Stimulated activated CD4-positive, alpha-beta T cell treated with anti-CD3 and anti-CD28 coated beads, Interleukin-2, amount 100 ng/mL, for 24 hours (primary cell): Measurements from ENCODE around the gene GLB1L.
"Not testable (repeated sequence)": the region's sequence is repeated elsewhere in the genome, so short reads cannot be mapped to it uniquely, and the experiment has no call there.

Experiments
- DNase-seq, 2 donors: peaks; one replicate each; pipeline ENCODE4 v3.0.0-alpha.2; 2020

Gene GLB1L

DNA sequence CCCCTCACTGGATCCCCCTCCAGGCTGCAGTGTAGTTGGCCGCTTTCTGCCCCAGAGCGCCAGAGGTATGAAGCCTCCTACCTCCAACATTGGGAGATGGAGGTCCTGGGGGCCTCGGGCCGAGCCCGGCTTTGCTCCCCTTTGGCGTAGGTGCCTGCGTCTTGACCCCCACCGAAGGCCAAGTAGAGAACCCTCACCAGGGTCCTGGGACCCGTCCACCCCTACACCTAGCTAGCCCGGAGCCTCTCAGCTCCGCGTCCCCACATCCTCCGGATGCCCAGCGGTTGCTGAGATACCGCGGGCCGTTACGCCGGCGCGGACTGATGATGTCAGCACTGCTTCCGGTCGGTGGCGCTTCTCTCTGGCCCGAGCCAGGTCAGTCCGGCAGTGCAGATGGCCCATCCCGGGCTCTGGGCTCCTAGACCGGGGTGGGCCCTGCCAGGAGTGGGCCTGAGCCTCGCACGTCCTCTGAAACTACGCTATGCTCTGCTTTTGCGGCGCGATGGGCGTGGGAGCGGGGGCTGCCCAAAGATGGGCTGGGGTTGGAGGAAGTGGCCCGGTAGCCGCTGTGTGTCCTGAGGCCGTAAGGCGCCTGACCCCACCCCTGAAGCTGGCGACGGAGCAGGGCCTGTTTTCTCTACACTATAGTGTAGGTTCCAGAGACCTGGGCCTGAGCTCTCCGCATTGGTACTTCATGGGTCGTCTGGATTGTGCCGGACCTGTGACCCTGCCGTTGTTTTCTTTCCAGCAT lies at the start of gene GLB1L, which contains the start of gene STK16:
Gene GLB1L (minus strand): TSS at position 297 of the 751 bp plus-strand sequence. CDS start 1,871 bp downstream, outside the sequence.
Gene STK16 (plus strand): TSS at position 332 of the 751 bp plus-strand sequence. CDS start 521 bp downstream, outside the sequence.
- peak; percentile 91 to 94 for DNase-seq

DNA sequence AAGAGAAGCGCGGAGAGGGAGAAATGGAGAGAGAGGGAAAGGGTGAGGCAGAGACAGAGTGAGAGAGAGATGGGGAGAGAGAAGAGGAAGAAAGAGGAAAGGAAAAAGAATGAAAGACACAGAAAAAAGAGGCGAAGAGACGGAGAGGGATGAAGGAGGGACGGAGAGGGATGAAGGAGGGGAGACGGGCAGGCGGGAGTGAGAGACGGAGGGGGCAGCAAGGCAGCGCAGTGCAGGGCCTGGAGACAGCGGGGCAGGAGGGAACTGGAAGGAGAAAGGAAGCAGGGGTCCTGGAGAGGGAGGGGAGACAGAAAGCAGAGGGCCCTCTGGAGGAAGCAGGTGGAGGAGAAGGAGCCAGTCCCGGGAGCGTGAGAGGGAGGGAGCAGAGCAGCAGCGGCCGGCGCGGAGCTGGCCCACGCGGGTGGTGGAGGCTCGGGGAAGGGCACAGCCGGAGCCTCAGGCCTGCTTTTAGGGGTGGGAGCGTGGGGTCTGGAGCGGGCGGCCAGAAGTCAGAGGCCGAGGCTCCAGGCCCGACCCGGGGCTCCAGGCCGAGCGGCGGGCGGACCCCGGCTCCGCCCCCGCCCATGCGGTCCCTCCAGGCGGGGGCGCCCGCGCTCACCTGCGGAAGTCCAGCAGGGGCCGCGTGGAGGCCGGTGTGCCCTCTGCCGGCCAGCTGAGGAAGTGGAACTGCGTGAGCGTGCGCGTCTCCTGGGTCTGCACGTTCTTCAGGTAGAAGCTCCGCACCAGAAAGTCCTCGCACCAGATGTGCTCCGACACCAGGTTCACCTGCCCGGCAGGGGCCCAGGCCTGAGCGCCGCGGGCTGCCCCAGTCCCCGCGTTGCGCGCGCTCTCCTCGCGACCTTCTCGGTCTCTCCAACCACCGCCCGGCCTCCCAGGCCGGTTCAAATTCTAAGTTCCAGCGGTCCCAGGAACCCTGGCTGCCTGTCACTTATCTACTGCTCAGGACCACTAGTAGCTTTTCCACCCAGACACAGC lies 49.4 kb upstream of the GLB1L start:
- peak; percentile 90 to 92 for DNase-seq

DNA sequence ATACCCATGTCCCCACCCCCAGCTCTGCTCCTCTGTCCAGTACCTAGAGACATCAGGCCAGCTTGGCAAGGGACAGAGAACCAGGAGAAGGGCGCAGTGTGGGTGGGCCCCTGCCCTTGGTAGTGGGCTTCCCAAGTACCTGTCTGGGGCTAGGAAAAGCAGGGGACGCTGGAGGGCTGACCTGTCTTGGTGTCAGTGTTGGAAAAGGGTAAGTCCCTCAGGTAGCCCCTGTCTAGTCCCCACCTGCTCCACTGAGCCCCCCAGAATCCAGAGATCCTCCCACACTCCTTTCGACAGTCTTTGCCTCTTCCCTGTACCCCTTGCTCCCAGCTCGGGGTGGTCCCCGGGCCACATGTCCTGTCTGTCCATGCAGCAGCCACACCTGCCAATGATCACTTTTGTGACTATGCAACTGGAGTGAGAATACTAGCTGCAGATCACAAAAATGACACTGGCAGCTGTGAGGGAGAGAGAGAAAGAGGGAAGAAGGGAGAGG lies 48.5 kb upstream of the GLB1L start:
- no peak for DNase-seq

DNA sequence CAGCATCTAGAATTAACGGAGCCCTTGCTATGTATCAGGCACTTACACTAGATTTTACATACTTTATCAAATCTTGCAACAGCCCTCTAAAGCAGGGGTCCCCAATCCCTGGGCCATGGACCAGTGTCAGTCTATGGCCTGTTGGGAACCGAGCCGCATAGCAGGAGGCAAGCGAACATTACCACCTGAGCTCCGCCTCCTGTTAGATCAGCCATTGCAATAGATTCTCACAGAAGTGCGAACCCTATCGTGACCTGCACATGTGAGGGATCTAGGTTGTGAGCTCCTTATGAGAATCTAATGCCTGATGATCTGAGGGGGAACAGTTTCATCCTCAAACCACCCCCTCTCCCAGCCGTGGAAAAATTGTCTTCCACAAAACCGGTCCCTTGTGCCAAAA lies 47.4 kb upstream of the GLB1L start:
- no peak for DNase-seq

DNA sequence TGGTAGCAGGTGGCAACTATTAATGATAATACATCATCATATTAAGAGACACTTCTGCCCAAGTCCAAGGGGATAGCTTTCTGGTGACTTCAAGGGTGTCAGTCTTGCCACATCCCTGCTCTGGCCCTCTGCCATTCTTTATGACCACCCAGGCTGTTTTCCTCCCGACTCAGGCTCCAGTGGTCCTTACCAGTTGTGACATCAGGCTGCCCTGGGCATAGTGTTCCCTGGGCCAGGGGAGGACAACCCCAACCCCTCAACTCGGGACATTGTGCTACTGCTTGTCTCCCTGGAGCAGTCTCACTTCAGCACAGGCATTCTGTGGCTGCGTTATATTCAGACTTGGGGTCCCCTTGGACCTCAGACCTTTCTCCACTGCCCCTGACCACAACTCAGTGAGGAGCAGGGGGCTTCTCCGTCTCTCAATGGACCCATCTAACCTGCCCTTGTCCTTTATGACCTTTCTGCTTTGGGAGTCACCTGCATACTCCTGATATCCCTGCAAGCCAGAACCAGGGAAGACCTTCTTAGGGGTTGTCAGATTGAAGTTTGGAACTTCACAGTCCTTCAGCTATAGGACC lies 46.8 kb upstream of the GLB1L start:
- no peak for DNase-seq

DNA sequence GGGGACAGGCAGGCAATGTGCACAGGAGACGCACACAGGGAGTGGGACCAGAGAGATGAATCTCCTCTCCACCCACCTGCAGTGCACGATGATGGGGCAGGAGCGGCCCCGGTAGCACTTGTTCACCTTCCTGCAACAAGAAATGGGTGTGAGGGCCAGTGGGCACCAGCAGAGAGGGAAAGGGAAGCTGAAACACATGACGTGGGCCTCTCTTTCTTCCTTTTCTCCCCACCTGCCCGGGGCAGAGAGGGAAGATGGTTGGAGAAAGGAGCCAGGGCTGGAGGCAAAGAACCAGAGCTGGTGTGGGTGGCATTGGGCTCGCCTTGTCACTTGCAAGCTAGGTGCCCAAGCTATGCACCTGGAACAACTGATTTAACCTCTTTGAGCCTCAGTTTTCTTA lies 46.1 kb upstream of the GLB1L start:
- no peak for DNase-seq

DNA sequence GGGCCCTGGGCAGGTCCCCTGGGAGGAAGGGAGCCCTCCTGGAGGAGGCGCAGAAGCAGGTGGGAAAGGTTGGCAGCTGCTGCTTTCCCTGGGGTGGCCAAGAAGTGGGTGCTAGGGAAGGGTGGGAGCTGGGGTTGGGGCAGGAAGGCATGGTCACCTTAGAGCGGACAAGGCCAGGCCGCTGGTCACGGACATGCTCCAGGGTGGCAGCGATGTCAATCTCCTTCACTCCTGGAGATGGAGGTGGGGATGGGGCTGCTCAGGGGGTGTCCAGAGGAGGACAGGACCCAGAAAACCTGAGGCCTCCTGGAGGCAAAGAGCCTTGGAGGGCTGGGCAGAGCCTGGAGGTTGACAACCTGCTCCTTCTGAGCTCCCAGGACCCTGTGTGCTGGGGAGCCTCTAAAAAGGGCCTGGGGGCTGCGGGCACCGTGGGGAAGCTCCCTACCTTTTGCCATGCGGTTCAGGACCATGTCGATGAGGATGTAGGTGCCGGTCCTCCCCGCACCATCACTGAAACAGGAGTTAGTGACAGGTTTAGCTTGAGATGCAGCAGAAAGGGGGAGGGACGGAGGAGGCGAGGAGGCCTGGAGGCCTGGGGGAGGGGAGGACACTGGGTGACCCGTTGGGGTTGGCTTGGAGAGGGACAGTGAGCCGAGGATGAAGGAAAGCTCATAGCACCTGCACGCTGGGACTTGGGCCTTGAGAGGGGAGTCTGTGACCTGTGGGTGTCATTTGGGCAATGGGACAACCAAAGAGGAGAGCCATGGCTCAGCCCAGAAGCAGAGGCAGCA lies 45.3 kb upstream of the GLB1L start:
- no peak for DNase-seq

DNA sequence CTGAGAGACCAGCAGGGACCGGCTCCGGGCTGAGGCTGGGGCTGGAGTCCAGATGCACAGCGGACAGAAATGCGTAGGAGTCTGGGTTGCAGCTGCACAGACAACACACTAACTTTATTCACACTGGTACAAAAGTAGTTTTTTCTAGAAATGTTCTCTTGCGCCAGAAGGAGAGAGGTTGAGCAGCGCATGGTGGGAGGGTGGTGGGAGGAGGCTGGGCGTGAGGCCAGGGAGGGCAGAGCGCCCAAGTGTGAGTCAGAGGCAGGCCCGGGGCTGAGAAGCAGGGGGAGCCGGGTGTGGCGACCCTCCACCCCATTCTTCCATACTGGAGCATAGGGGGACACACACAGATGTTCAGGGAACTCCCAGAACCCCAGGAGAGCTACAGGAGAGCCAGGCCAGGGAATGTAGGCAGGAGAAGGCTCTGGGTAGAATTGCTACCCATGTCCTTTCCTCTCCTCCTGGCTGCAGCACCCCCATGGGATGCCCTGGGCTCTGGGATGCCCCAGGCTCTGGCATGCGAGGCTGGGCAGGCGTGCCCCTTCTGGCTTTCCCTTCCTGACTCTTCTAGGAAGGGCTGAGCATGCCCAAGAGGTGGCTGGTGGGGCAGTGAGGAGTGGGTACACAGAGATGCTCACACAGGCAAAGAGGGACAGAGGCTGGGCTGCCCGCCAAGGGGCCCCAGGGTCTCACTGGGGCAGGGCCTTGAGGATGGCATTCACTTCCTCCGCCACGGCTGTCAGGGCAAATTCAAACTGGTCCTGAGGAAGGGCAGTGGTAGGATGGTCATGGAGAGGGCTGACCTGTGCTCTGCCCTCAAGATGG lies 44.5 kb upstream of the GLB1L start:
- no peak for DNase-seq

DNA sequence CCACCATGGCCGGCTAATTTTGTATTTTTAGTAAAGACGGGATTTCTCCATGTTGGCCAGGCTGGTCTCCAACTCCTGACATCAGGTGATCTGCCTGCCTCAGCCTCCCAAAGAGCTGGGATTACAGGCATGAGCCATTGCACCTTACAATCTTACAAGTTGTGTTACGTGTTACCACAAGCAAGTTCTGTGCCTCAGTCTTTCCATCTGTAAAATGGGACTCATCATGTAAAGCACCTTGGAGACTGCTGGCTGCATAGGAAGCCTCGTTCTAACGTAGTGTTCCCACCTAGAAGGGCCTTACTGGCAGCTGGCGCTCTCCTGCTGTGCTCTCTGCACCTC lies 43.9 kb upstream of the GLB1L start:
- no peak for DNase-seq

DNA sequence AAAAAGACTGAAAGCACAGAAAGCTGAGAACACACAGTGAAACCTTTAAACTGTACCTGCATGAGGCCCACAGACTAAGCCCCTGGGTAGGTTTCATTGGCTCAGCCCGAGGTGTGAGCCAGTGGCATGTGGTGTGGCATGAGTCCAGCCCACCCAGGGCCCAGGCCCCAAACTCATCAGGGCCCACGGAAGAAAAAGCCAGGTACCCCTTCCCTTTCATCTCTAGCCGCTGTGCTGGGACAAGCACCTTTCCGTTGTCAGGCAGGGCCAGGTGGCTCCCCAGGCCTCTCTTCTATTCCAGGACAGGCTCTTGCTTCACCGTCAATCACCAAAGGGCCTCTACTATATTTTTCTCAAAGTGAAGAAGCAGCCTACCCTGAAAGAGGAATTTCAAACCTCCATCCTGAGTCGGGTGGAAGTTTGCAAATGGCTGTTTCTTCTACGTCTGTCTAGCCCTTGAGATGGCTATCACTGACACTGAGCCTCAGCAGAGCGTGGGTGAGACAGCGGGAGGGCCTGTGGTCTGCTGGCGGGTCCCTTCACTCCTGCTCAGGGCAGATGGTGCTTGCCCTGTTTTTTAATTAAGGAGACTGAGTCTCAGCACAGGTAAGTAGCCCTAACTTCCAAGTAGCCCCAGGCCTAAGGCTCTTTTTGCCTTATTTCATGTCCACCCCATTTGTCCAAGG lies 42.5 kb upstream of the GLB1L start:
- DNase-seq: no peak

DNA sequence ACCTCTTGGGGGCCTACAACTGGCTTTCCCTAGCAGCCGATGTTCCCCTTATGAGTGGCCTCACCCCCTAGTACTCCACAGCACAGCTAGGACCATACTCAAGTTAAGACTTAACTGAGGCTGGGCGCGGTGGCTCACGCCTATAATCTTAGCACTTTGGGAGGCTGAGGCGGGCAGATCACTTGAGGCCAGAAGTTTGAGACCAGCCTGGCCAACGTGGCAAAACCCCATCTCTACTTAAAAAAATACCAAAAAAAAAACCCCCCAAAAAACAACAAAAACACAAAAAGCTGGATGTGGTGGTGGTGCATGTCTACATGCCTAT lies 41.8 kb upstream of the GLB1L start:
- not testable (repeated sequence) for DNase-seq

DNA sequence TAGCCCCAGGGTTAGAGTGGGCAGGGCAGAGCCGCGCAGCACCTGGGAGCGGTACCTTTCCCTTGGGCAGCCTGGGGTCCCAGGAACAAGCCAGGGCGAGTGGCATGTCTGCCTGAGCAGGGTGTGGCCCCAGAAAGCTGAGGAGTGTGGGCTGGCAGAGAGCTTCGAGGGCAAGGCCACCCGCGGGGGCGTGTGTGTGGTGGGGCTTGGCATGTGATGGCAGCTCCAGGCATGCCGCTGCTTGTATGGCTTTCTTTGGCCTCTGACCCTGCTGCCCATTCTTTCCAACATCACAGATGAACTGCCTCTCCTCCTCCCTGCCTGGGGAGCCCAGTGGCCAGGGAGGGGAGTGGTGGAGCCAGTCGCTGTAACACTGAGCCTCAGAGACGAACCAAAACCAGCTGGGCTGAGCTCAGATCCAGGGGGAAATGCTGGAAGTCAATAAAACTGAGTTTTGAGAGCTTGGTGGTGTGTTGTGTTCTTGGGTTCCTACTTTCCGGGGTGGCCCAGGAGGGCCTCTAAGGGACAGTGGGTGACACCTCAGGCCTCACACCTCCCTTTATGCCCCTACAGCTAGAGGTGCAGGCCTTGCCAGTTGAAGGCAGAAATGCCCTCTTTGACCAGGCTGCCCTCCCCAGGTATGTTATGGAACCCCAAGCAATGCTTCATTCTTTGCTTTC lies 41.3 kb upstream of the GLB1L start:
- no peak for DNase-seq

DNA sequence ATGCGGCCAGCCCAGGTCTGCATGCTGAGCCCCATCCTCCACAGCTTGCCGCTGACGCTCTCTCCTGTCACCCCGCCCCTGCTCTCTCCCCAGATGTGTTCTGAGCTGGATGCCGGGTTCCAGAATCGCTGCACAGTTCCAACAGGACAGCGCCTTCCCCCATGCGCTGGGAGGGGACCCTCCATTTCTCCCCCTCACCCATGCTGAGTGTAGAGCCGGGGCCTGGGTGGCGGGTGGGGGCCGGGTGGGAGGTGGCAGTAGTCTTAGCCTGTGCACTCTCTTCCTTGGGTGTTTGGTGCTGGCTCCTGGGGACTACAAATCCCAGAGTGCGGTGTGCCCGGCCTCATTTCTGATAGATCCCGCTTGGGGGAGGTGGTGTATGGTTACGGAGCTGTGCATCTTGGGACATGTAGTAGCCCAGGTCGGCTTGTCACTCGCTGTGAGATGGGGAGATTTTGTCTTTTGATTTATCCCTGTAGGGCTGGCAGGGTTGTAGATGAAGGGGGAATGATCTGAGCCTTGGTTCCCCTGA lies 40.7 kb upstream of the GLB1L start:
- DNase-seq: no peak

DNA sequence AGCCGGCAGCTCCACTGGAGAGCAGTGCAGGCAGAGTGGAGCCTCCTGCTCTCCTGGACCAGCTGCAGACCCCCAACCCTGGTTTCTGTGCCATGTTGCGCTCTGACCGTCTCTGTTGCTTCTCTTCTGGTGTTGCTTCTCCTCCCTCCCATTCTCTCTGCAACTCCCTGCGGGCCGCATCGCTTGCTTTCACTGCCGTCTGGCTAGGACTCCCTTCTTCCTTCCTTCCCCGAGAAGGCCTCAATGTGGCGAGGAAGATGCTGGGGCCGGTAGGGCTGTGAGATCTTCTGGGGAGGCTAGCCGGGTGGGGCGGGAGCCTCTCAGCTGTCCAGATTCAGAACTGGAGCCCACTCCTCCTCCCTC lies 40.1 kb upstream of the GLB1L start:
- DNase-seq: no peak

DNA sequence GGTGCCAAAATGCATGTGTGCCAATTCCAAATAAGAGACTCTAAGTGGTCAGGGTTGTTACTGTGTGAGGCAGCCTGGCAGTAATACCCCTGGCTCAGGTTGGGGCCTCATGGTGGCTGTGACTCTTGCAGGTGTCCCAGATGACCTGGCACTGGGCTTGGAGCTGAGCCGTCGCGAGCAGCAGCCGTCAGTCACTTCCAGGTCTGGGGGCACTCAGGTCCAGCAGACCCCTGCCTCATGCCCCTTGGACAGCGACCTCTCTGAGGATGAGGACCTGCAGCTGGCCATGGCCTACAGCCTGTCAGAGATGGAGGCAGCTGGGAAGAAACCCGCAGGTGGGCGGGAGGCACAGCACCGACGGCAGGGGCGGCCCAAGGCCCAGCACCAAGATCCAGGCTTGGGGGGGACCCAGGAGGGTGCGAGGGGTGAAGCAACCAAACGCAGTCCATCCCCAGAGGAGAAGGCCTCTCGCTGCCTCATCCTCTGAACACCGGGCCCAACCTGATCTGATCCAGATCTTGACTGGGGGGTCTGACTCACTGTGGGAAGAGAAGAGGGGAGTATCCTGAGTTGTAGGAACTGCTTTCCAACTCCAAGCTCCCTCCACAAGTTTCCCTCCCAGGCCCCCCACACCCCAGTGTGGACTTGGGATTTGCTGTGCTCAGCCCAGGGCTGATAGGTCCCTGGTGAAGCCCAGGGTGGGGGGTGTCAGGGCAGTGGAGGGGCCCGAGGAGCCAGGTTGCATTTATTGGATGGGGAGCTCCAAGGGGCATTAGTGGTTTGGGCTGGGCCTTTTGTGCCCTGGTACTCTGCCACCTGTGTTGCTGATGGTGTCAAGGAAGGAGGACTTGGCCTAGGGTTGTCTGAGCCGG lies 39.5 kb upstream of the GLB1L start:
- no peak for DNase-seq

DNA sequence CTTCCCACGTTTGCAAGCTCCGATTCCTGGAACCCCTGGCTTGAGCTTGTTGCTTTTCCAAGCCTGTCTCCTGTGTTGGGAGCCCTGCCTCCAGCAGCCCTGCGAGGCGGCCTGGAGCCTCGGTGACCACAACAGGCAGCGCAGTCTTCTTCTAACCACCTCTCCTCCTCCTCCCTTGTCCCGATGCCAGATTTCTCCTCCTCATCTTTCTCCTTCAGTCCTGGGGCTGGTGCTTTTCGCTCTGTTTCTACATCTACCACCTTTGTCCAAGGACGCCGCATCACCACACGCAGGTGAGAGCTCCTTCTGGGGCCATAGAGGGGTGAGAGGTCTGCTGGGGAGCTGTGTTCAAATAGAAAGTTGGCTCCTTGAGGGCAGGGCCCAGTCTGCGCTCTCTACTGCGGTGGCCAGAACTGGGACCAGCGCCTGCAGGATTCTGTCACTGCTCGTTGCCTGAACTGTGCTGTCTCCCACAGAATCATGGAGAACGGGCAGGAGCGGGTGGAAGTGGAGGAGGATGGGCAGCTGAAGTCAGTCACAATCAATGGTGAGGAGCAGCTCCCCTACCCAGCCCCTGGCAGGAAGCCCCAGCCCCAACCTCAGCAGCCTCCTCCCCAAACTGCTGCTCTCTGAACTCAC lies 37.8 kb upstream of the GLB1L start:
- no peak for DNase-seq

DNA sequence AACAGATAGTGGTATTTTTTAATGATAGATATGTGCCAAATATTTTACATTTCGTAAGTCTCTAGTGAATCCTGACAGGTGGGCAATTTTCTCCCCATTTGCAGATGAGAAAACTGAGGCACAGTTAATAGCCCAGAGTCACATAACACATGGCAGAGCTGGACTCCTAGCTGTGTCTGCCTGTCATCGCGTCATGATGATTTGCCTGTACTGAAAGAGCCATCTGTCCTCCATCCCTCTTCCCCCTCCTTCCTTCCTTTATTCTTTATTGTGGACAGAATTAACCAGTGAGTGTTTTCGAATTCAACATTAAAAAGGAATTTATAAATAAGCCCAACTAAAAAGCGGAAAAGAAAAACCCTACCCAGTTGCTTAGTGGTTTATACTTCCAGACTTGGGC lies 37.1 kb upstream of the GLB1L start:
- DNase-seq: no peak

DNA sequence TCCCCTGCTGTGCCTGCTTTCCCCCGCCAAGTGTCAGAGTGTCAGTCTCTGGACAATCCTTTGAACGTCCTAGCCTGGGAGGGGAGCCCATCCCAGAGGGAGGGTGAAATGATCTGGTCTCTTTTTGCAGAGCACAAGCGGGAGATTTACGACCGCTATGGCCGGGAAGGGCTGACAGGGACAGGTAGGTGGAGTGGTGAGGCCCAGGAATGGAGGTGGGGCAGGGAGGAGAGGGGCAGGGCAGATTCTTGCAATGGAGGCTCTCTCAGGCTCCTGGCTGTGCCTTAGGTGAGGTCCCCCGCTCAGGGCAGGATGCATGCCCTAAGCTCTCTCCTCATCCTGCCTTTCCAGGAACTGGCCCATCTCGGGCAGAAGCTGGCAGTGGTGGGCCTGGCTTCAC lies 36.3 kb upstream of the GLB1L start:
- no peak for DNase-seq

DNA sequence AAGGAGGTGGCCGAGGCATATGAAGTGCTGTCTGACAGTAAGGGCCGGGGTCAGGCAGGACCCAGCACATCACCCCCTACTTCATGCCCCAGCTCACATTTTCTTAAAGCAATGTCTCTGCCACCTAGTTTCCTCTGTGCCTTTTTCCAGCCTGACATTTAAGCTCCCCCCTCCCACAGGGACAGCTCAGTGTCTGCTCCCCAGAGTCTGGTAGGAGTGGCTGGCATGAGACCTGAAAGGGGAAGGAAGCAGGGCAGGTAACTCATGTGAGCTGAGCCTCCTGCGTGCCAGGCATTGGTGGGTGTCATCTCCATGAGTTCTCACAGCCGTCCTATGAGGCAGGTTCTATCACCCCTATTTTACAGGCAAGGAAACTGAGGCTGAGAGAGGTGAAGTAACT lies 35.4 kb upstream of the GLB1L start:
- DNase-seq: no peak
